Neural crest cell (in vitro differentiated cells): Measurements from ENCODE around the gene OR9G4. TPM values are rescaled to one million over a fixed set of nuclear protein-coding genes. Genes with fewer than 3 reads are reported as not detected.

Experiments used
- DNase-seq: peaks from one replicate; pipeline ENCODE4 v3.0.0; 2021; ENCODE audit warnings: low read depth, mixed read lengths, low spot score
- H3K27ac Mint-ChIP-seq: one replicate; pipeline ENCODE4 v1.8.0; 2021; ENCODE audit warnings: mild to moderate bottlenecking, mixed read lengths; ENCODE audit not compliant: unreplicated experiment
- H3K27me3 Mint-ChIP-seq: 2 replicates; pipeline ENCODE4 v1.8.0; 2021; ENCODE audit warnings: low read depth, mild to moderate bottlenecking, mixed read lengths
- H3K36me3 Mint-ChIP-seq: 2 replicates; pipeline ENCODE4 v1.8.0; 2021; ENCODE audit warnings: low read depth, mild to moderate bottlenecking, mixed read lengths
- H3K4me1 Mint-ChIP-seq: 2 replicates; pipeline ENCODE4 v1.8.0; 2021; ENCODE audit warnings: mixed read lengths
- H3K4me3 Mint-ChIP-seq: one replicate; pipeline ENCODE4 v1.8.0; 2021; ENCODE audit warnings: mild to moderate bottlenecking, mixed read lengths
- H3K9me3 Mint-ChIP-seq: 2 replicates; pipeline ENCODE4 v1.8.0; 2021; ENCODE audit warnings: mixed read lengths
- long read RNA-seq: library from polyadenylated mRNA; unstranded; transcript quantifications from one replicate; pipeline ENCODE4 v2.0.0, GENCODE V29; 2020
- total RNA-seq: library from RNA; stranded (reverse); gene quantifications from 2 replicates; pipeline ENCODE4 v1.2.1, GENCODE V29; 2021
- TF ChIP-seq, protein P1 (sequence below): fragments of 200-600 bp; sonication (generic); conservative IDR thresholded peaks from 2 replicates; pipeline ENCODE4 v1.5.0; 2021; ENCODE audit warnings: antibody characterized with exemption, mild to moderate bottlenecking

The OR9G4 gene
- total RNA-seq = not detected in 2 replicates
- long read RNA-seq = 0 reads

DNA sequence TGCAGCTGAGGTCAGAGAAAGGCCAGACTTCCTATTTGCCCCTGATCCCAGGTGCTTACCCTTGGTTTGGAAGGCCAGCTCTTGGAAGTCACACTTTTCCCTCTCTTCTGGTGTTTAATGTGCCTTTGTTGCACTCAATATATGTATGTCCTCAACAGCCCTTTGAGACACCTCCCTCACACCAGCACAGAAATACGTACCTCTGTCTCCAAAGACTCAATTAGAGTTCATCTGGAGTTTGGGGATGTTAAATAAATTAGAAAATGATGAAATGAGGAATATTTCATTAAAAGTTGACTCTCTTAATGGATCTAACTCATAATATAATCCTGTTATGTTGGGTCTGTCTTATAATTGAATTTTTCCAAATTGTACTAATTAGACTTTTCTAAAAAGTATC is at the start of gene OR9G4:
OR9G4 (minus strand) TSS at position 101 of the 400 bp plus-strand sequence. CDS start 4,931 bp downstream, outside the sequence.
- Mint-ChIP-seq H3K27ac (no peak within 1 kb of the TSS), H3K36me3 (no peaks in the 10 kb centered on the region), H3K9me3 (peaks cover 5% of the 10 kb centered on the region), H3K4me3 (no peak within 1 kb of the TSS), H3K4me1 (no peaks in the 10 kb centered on the region), H3K27me3 (no peaks in the 10 kb centered on the region)
- no peak for DNase-seq
- TF ChIP-seq, protein P1, sequence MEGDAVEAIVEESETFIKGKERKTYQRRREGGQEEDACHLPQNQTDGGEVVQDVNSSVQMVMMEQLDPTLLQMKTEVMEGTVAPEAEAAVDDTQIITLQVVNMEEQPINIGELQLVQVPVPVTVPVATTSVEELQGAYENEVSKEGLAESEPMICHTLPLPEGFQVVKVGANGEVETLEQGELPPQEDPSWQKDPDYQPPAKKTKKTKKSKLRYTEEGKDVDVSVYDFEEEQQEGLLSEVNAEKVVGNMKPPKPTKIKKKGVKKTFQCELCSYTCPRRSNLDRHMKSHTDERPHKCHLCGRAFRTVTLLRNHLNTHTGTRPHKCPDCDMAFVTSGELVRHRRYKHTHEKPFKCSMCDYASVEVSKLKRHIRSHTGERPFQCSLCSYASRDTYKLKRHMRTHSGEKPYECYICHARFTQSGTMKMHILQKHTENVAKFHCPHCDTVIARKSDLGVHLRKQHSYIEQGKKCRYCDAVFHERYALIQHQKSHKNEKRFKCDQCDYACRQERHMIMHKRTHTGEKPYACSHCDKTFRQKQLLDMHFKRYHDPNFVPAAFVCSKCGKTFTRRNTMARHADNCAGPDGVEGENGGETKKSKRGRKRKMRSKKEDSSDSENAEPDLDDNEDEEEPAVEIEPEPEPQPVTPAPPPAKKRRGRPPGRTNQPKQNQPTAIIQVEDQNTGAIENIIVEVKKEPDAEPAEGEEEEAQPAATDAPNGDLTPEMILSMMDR = no peak

DNA sequence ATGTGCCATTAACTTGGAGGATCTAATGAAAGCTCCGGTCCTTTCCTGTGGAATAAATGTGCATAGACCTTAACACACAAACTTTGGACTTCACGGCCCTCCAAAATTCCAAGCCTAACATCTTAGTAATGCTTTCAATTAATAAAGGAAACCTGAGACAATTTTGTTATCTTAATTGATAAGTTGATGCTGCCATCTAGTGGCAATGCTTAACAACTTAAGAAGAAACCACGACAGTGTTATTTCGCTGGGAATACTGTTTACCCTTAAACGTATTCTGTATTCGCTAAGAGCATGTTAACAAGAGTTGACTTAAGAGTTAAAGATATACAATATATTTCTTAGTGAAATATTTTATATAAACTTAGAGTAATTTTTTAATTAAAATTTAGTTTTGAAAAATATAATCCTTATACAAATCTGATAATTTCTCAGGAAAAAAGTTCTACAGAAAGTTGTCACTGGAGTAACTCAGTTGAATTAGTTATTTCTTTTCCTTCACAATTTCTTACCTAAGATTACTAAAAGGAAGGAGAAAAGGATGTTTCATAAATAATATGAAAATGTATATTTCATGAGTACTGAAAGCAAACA is 35.0 kb upstream of the OR9G4 start:
- no peaks in the 10 kb centered on the region for H3K36me3 Mint-ChIP-seq
- no peaks in the 10 kb centered on the region for H3K4me1 Mint-ChIP-seq
- peaks cover 8% of the 10 kb centered on the region for H3K27me3 Mint-ChIP-seq
- H3K4me3 Mint-ChIP-seq = no peak overlapping the region
- no peaks in the 10 kb centered on the region for H3K9me3 Mint-ChIP-seq
- H3K27ac Mint-ChIP-seq = no peak overlapping the region
- TF ChIP-seq, protein P1 = peak; percentile 82
- peak; percentile 25 for DNase-seq

DNA sequence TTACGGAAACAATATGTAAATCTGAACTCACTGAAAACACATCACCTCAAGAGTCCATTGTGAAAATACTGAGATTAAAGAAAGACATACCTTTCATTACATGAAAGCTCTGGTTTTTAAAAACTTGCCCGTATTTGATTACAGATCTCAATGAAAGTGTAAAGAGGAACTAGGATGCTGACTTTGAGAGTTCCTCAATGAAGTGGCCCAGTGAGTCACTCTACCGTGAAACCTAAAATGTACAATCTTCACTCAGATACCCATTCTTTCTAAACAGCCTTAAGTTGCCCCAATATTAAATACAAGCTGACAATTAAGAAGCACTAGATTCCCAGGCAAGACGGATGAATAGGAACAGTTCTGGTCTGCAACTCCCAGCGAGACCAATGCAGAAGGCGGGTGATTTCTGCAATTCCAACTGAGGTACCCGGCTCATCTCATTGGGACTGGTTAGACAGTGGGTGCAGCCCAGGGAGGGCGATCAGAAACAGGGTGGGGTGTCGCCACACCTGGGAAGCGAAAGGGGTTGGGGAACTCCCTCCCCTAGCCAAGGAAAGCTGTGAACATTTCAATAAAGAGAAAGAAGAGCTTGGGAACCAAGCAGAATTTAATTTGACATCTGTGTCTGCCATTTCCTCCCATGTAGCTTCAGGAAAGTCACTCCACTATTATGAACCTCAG is 33.8 kb upstream of the OR9G4 start:
- no peaks in the 10 kb centered on the region for H3K4me1 Mint-ChIP-seq
- H3K4me3 Mint-ChIP-seq = no peak overlapping the region
- no peaks in the 10 kb centered on the region for H3K9me3 Mint-ChIP-seq
- H3K27me3 Mint-ChIP-seq = peaks cover 8% of the 10 kb centered on the region
- no peaks in the 10 kb centered on the region for H3K36me3 Mint-ChIP-seq
- TF ChIP-seq, protein P1 = no peak
- no peak for DNase-seq
- no peak overlapping the region for H3K27ac Mint-ChIP-seq

DNA sequence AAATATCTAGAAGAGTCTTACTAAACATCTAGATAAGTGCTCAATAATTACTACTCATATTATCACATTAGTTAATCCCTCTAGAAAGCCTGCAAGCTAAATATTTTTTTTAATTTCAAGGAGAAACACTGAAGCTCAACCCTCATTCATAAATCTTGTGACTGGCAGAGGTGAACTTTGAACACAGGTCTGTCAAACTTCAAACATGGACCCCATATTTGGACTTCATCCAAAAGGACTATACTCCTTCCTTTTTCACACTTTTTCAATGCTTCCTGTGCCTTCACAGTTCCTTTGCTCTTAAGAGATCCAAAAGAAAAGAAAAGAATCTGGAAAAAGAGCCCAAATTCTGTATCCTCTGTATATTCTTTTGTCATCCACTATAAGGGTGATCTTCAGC is 28.3 kb upstream of the OR9G4 start:
- peaks cover 5% of the 10 kb centered on the region for H3K27me3 Mint-ChIP-seq
- no peaks in the 10 kb centered on the region for H3K9me3 Mint-ChIP-seq
- no peaks in the 10 kb centered on the region for H3K4me1 Mint-ChIP-seq
- TF ChIP-seq, protein P1 = no peak
- H3K4me3 Mint-ChIP-seq = no peak overlapping the region
- no peak overlapping the region for H3K27ac Mint-ChIP-seq
- no peak for DNase-seq
- H3K36me3 Mint-ChIP-seq = no peaks in the 10 kb centered on the region

DNA sequence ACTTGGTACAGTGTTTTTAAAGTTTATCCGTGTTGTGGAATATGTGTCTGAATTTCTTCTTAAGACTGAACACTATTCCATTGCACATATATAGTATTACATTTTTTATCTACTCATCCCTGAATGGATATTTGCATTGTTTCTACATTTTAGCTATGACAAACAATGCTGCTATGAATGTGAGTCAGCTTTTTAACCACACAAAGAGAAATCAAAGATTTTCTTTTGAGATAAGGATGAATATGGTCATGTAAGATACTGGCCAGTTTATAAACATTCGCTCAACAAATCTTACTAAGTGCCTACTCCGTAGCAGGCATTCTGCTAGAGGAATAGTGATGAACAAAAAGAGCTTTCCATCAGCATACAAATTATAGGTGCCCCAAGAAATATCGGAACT is 16.5 kb upstream of the OR9G4 start:
- H3K4me1 Mint-ChIP-seq = no peaks in the 10 kb centered on the region

More for the DNA sequence above, 16.5 kb upstream of the OR9G4 start:
- Mint-ChIP-seq H3K27ac (no peak overlapping the region), H3K4me3 (no peak overlapping the region), H3K27me3 (peaks cover 13% of the 10 kb centered on the region), H3K9me3 (no peaks in the 10 kb centered on the region), H3K36me3 (no peaks in the 10 kb centered on the region)
- TF ChIP-seq, protein P1 = no peak
- DNase-seq = no peak
